ENCODE results near the gene WBP2NL.

Gene WBP2NL

GRCh38 chr22:42000466-42000865, 1.9 kb downstream of the WBP2NL start:
- H3K4me2 ChIP-seq, result no peak overlapping the region

GRCh38 chr22:42001121-42001520, 2.5 kb downstream of the WBP2NL start:
- Histone ChIP-seq H3K36me3 (ENCODE audit: insufficient read depth) (no peaks in the 10 kb centered on the region), H3K4me1 (ENCODE audit: low read depth, poor library complexity, severe bottlenecking) (peaks cover 13% of the 10 kb centered on the region), H3K9ac (no peak overlapping the region), H3K4me3 (IDR thresholded peaks at IDR 0.05; ENCODE audit: insufficient read depth, low read depth, low read length) (no peak overlapping the region), H3K79me2 (ENCODE audit: insufficient read depth, low read depth) (no peaks in the 10 kb centered on the region), H3K4me2 (no peak overlapping the region), H2AFZ (ENCODE audit: low read depth) (no peak overlapping the region), H3K27ac (no peak overlapping the region), H3K27me3 (ENCODE audit: insufficient read depth, low read depth) (no peaks in the 10 kb centered on the region), H4K20me1 (ENCODE audit: insufficient read depth) (no peaks in the 10 kb centered on the region)
- no peak for TF ChIP-seq CTCF (conservative IDR thresholded peaks at IDR 0.05; ENCODE audit: low read depth, low read length)

More at GRCh38 chr22:42000466-42000865, 1.9 kb downstream of the WBP2NL start:
- H4K20me1 ChIP-seq (ENCODE audit: insufficient read depth), result no peaks in the 10 kb centered on the region
- H3K27ac ChIP-seq, result no peak overlapping the region
- TF ChIP-seq CTCF (conservative IDR thresholded peaks at IDR 0.05; ENCODE audit: low read depth, low read length), result no peak
- H3K4me3 ChIP-seq (IDR thresholded peaks at IDR 0.05; ENCODE audit: insufficient read depth, low read depth, low read length), result no peak overlapping the region
- no peak overlapping the region for H3K9ac ChIP-seq
- no peak overlapping the region for H2AFZ ChIP-seq (ENCODE audit: low read depth)
- H3K4me1 ChIP-seq (ENCODE audit: low read depth, poor library complexity, severe bottlenecking), result peaks cover 13% of the 10 kb centered on the region
- H3K36me3 ChIP-seq (ENCODE audit: insufficient read depth), result no peaks in the 10 kb centered on the region
- no peaks in the 10 kb centered on the region for H3K79me2 ChIP-seq (ENCODE audit: insufficient read depth, low read depth)
- no peaks in the 10 kb centered on the region for H3K27me3 ChIP-seq (ENCODE audit: insufficient read depth, low read depth)

GRCh38 chr22:42001706-42002105, 3.1 kb downstream of the WBP2NL start:
- no peak for TF ChIP-seq CTCF (conservative IDR thresholded peaks at IDR 0.05; ENCODE audit: low read depth, low read length)
- peaks cover 13% of the 10 kb centered on the region for H3K4me1 ChIP-seq (ENCODE audit: low read depth, poor library complexity, severe bottlenecking)
- H3K79me2 ChIP-seq (ENCODE audit: insufficient read depth, low read depth), result no peaks in the 10 kb centered on the region
- H3K4me3 ChIP-seq (IDR thresholded peaks at IDR 0.05; ENCODE audit: insufficient read depth, low read depth, low read length), result no peak overlapping the region
- no peak overlapping the region for H3K9ac ChIP-seq
- no peaks in the 10 kb centered on the region for H3K36me3 ChIP-seq (ENCODE audit: insufficient read depth)
- no peak overlapping the region for H3K27ac ChIP-seq
- no peaks in the 10 kb centered on the region for H3K27me3 ChIP-seq (ENCODE audit: insufficient read depth, low read depth)
- H3K4me2 ChIP-seq, result no peak overlapping the region
- H2AFZ ChIP-seq (ENCODE audit: low read depth), result no peak overlapping the region
- H4K20me1 ChIP-seq (ENCODE audit: insufficient read depth), result no peaks in the 10 kb centered on the region

- Histone ChIP-seq H3K79me2 (ENCODE audit: insufficient read depth, low read depth) (no peaks in the 10 kb centered on the region), H3K4me2 (no peak overlapping the region), H3K27ac (no peak overlapping the region), H3K27me3 (ENCODE audit: insufficient read depth, low read depth) (no peaks in the 10 kb centered on the region), H3K36me3 (ENCODE audit: insufficient read depth) (no peaks in the 10 kb centered on the region), H3K4me1 (ENCODE audit: low read depth, poor library complexity, severe bottlenecking) (no peaks in the 10 kb centered on the region), H3K9ac (no peak overlapping the region), H2AFZ (ENCODE audit: low read depth) (no peak overlapping the region), H3K4me3 (IDR thresholded peaks at IDR 0.05; ENCODE audit: insufficient read depth, low read depth, low read length) (no peak overlapping the region), H4K20me1 (ENCODE audit: insufficient read depth) (no peaks in the 10 kb centered on the region)
- TF ChIP-seq CTCF (conservative IDR thresholded peaks at IDR 0.05; ENCODE audit: low read depth, low read length), result no peak
Observed at GRCh38 chr22:42007922-42008321, 9.3 kb downstream of the WBP2NL start.

All from KMS-11 (cell line).